Duodenal mucosa (tissue), 2 donors: Measurements from ENCODE around the gene SGTB.

ENCODE experiments used
- H3K27ac ChIP-seq: one replicate; pipeline ENCODE4 v1.7.0; 2013; ENCODE audit warnings: low read depth, low read length
- H3K27me3 ChIP-seq, 2 donors: one replicate each; pipeline ENCODE4 v1.7.0; 2013; ENCODE audit warnings: low read length in 2 of 2, control low read depth in 1 of 2; ENCODE audit not compliant: insufficient read depth in 2 of 2, control insufficient read depth in 1 of 2
- H3K36me3 ChIP-seq, 2 donors: one replicate each; pipeline ENCODE4 v1.7.0; 2013; ENCODE audit warnings: low read length in 2 of 2, control low read depth in 1 of 2; ENCODE audit not compliant: insufficient read depth in 2 of 2, control insufficient read depth in 1 of 2
- H3K4me1 ChIP-seq, 2 donors: one replicate each; pipeline ENCODE4 v1.7.0; 2013; ENCODE audit warnings: low read length in 2 of 2, control low read depth in 1 of 2; ENCODE audit not compliant: insufficient read depth in 2 of 2, control insufficient read depth in 1 of 2
- H3K4me3 ChIP-seq, 2 donors: one replicate each; pipeline ENCODE4 v1.7.0; 2013; ENCODE audit warnings: low read length in 2 of 2, low read depth in 1 of 2
- H3K9ac ChIP-seq, 2 donors: one replicate each; pipeline ENCODE4 v1.7.0; 2013; ENCODE audit warnings: low read length in 2 of 2, low read depth in 1 of 2
- H3K9me3 ChIP-seq, 2 donors: one replicate each; pipeline ENCODE4 v1.7.0; 2013; ENCODE audit warnings: low read length in 2 of 2, control low read depth in 1 of 2; ENCODE audit not compliant: control insufficient read depth in 1 of 2

The SGTB gene, protein sequence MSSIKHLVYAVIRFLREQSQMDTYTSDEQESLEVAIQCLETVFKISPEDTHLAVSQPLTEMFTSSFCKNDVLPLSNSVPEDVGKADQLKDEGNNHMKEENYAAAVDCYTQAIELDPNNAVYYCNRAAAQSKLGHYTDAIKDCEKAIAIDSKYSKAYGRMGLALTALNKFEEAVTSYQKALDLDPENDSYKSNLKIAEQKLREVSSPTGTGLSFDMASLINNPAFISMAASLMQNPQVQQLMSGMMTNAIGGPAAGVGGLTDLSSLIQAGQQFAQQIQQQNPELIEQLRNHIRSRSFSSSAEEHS

DNA sequence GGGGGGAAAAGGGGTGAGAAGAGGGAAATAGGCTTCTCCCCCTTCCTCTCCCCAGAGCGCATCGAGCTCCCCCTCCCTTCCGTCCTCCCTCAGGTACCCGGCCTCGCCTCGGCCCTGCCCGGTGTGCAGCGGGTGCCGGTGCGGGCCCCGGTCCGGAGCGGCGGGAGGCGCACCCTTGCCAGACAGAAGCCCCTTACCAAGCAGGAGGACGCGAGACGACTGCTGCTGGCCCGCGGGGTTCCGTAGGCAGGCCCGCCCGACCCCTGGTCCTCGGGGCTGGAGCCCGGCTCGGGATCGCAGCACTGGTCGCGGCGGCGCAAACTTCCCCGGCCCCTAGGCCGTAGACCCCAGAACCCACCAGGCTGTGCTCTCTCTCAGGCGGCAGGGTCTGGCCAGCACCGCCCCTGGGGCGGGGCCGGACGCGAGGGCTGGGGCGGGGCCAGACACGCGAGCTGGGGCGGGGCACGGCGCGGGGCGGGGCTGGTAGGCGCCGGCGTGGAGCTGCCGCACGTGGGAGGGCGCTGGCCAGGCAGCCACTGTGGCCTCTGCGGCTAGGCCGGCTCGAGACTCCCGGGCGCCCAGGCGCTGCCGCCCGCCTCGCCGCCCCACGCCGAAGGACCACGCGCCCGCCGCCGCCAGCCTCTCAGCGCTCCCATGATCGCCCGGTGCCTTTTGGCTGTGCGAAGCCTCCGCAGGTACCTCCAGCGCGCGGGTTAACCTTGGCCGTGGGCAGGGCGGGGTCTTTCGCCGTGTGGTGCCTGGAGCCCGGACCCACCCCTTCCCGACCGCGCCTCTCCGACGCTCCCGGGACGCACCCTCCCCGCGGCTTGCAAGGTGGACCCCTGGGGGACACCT, at the start of gene SGTB, which contains the start of gene NLN:
TSS of gene SGTB (minus strand) at position 390 of the 855 bp plus-strand sequence. CDS start 1,302 bp downstream, outside the sequence.
TSS of gene NLN (plus strand) at position 486 of the 855 bp plus-strand sequence. CDS start at position 655, 169 bp downstream.
- Histone ChIP-seq H3K4me3 (peak within 1 kb of the TSS; percentile 84 to 96), H3K4me1 (peaks cover 12 to 16% of the 10 kb centered on the region in 2 donors), H3K9ac (peak within 1 kb of the TSS; percentile 71 to 79), H3K27me3 (no peaks in the 10 kb centered on the region), H3K36me3 (no peaks in the 10 kb centered on the region), H3K9me3 (no peaks in the 10 kb centered on the region), H3K27ac (peak within 1 kb of the TSS; percentile 20)

DNA sequence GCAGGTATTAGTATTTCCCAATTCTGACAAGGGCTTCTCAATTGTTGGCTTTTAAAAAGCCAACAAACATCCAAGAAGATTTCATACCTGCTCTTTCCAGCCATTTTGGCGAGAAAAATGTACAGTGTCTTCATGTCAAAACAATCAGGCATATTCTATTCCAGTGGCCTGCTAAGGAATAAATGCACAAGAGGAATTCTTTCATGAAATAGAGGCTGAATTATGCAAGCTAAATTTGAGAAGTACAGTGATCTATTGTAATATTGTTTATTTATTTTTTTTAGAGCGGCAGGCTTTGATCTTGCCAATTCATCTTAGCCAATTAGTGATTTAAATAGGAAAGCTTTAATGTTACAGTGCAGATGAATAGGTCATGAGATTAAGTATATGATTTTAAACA, 49.4 kb upstream of the SGTB start:
- no peak overlapping the region for H3K9ac ChIP-seq
- no peaks in the 10 kb centered on the region for H3K36me3 ChIP-seq
- no peak overlapping the region for H3K27ac ChIP-seq
- no peaks in the 10 kb centered on the region for H3K4me1 ChIP-seq
- H3K27me3 ChIP-seq: no peaks in the 10 kb centered on the region
- no peak overlapping the region for H3K4me3 ChIP-seq
- peaks cover 0 to 4% of the 10 kb centered on the region in 2 donors for H3K9me3 ChIP-seq

- no peaks in the 10 kb centered on the region for H3K27me3 ChIP-seq
- H3K36me3 ChIP-seq: no peaks in the 10 kb centered on the region
- no peak overlapping the region for H3K9ac ChIP-seq
- H3K27ac ChIP-seq: no peak overlapping the region
- no peak overlapping the region for H3K4me3 ChIP-seq
- H3K4me1 ChIP-seq: no peaks in the 10 kb centered on the region
- peaks cover 0 to 4% of the 10 kb centered on the region in 2 donors for H3K9me3 ChIP-seq
Observed at GRCh38 chr5:65769539-65769938, 47.6 kb upstream of the SGTB start.

DNA sequence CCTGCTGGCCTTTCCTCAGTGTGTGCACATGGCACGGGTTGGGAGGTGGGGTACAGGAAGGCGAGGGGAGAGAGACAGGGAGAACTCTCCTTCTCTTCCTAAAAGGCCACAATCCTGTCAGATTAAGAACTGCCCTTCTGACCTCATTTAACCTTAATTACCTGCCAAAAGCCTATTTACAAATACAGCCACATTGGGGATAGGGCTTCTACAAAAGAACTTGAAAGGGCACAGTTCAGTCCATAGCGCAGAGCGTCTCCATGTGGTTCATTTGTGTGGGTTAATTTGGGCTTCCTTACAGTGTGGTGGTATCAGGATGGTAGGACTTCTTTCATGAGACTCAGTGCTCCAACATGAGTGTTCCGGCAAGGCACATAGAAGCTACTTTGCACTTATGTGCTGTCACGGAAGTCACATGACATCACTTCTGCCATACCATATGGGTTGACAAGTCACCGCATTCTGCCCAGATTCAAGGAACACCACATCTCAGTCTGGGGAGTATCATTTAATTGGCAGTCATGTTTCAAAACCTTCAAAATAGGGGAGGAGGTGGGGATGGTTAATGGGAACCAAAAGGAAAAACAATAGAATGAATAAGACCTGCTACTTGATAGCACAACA, 46.9 kb upstream of the SGTB start:
- Histone ChIP-seq H3K4me3 (no peak overlapping the region), H3K9me3 (peaks cover 0 to 4% of the 10 kb centered on the region in 2 donors), H3K9ac (no peak overlapping the region), H3K4me1 (no peaks in the 10 kb centered on the region), H3K27me3 (no peaks in the 10 kb centered on the region), H3K36me3 (no peaks in the 10 kb centered on the region), H3K27ac (no peak overlapping the region)

DNA sequence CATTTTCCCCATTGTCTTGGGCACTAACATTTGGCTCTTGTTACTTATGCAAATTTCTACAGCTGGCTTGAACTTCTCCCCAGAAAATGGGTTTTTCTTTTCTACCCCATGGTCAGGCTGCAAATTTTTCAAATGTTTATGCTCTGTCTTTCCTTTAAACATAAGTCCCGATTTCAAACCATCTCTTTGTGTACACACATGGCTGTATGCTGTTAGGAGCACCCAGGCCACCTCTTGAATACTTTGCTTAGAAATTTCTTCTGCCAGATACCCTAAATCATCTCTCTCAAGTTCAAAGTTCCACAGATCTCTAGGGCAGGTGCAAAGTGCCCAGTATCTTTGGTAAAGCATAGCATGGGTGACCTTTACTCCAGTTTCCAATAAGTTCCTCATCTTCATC, 45.7 kb upstream of the SGTB start:
- Histone ChIP-seq H3K9ac (no peak overlapping the region), H3K9me3 (peaks cover 0 to 4% of the 10 kb centered on the region in 2 donors), H3K4me3 (no peak overlapping the region), H3K27ac (no peak overlapping the region), H3K27me3 (no peaks in the 10 kb centered on the region), H3K36me3 (no peaks in the 10 kb centered on the region), H3K4me1 (no peaks in the 10 kb centered on the region)

- Histone ChIP-seq H3K9me3 (peaks cover 0 to 4% of the 10 kb centered on the region in 2 donors), H3K4me3 (no peak overlapping the region), H3K36me3 (no peaks in the 10 kb centered on the region), H3K9ac (no peak overlapping the region), H3K4me1 (no peaks in the 10 kb centered on the region), H3K27ac (no peak overlapping the region), H3K27me3 (no peaks in the 10 kb centered on the region)
Observed at GRCh38 chr5:65766781-65767180, 44.9 kb upstream of the SGTB start.

DNA sequence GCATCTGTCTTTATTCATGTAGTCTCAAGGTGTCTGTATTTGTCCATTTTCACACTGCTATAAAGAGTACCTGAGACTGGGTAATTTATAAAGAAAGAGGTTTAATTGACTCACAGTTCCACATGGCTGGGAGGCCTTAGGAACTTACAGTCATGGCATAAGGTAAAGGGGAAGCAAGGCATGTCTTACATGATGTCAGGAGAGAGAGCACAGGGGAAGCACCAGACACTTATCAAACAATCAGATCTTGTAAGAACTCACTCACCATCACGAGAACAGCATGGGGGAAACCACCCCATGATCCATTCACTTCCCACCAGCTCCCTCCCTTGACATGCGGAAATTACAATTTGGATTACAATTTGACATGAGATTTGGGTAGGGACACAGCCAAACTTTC, 44.3 kb upstream of the SGTB start:
- Histone ChIP-seq H3K4me3 (no peak overlapping the region), H3K36me3 (no peaks in the 10 kb centered on the region), H3K4me1 (no peaks in the 10 kb centered on the region), H3K27ac (no peak overlapping the region), H3K9ac (no peak overlapping the region), H3K9me3 (peaks cover 0 to 4% of the 10 kb centered on the region in 2 donors), H3K27me3 (no peaks in the 10 kb centered on the region)

DNA sequence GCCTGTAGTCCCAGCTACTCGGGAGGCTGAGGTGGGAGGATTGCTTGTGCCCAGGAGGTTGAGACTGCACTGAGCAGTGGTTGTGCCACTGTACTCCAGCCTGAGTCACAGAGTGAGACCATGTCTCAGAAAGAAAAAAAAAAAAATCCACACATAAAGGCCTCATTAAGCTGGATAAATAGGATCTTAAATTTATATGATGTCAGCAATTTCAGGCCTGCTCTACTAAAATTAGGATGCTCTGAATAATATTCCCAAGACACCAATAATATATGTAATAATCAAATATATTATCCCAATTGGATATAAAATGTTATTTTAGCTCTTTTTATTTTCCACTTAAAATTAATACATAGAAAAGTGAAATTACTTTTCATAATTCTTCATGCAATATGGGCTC, 43.7 kb upstream of the SGTB start:
- Histone ChIP-seq H3K27me3 (no peaks in the 10 kb centered on the region), H3K4me3 (no peak overlapping the region), H3K9ac (no peak overlapping the region), H3K9me3 (peaks cover 0 to 4% of the 10 kb centered on the region in 2 donors), H3K27ac (no peak overlapping the region), H3K4me1 (no peaks in the 10 kb centered on the region), H3K36me3 (no peaks in the 10 kb centered on the region)

DNA sequence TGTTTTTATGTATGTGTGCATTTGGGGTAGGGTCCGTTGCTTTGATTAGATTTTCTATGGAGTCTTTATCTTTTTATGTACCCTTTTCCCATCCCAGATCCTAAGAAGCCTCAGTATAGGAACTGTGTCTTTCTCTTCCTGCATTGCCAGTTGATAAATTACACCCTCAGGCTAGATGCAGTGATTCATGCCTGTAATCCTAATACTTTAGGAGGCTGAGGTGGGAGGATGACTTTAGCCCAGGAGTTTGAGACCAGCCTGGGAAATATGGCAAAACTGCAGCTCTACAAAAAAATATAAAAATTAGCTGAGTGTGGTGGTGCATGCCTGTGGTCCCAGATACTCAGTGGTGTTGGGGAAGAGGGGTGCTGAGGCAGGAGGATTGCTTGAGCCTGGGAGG, 40.3 kb upstream of the SGTB start:
- peaks cover 0 to 4% of the 10 kb centered on the region in 2 donors for H3K9me3 ChIP-seq
- no peaks in the 10 kb centered on the region for H3K27me3 ChIP-seq
- no peaks in the 10 kb centered on the region for H3K4me1 ChIP-seq
- no peaks in the 10 kb centered on the region for H3K36me3 ChIP-seq
- H3K27ac ChIP-seq: no peak overlapping the region
- H3K4me3 ChIP-seq: no peak overlapping the region
- no peak overlapping the region for H3K9ac ChIP-seq
